HG02973 (cell line): Measurements from ENCODE around the gene ZDHHC11.

ENCODE experiments used
- ATAC-seq: cut with Tn5 transposase; IDR thresholded peaks from one replicate; pipeline ENCODE4 v1.9.1; 2021; ENCODE audit warnings: moderate library complexity; ENCODE audit not compliant: unreplicated experiment

The ZDHHC11 gene, protein sequence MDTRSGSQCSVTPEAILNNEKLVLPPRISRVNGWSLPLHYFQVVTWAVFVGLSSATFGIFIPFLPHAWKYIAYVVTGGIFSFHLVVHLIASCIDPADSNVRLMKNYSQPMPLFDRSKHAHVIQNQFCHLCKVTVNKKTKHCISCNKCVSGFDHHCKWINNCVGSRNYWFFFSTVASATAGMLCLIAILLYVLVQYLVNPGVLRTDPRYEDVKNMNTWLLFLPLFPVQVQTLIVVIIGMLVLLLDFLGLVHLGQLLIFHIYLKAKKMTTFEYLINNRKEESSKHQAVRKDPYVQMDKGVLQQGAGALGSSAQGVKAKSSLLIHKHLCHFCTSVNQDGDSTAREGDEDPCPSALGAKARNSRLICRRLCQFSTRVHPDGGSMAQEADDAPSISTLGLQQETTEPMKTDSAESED

GRCh38 chr5:850511-851006 lies at the start of gene ZDHHC11:
Gene ZDHHC11, minus strand, starts transcription at chr5:850986. Its CDS starts 384 bp downstream, at chr5:850602.
- no peak for ATAC-seq

GRCh38 chr5:893711-894110 lies 42.9 kb upstream of the ZDHHC11 start:
- no peak for ATAC-seq

DNA sequence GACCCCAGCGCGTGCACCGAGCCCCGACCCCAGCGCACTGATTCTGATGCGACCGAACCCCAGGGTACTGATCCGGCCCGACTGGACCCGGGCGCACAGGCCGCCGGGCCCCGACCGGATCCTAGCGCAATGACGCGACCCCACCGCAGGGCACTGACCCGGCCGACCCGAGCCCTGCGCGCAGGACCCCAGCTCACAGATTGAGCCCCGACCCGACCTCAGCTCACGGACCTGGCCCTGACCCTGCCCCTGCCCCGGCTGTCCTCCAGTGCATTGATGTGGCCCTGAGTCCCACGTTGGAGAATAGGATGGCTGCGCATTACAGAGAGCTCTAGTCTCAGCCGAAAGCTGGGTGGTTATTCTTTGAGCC lies 42.3 kb upstream of the ZDHHC11 start:
- ATAC-seq: peak; percentile 12

DNA sequence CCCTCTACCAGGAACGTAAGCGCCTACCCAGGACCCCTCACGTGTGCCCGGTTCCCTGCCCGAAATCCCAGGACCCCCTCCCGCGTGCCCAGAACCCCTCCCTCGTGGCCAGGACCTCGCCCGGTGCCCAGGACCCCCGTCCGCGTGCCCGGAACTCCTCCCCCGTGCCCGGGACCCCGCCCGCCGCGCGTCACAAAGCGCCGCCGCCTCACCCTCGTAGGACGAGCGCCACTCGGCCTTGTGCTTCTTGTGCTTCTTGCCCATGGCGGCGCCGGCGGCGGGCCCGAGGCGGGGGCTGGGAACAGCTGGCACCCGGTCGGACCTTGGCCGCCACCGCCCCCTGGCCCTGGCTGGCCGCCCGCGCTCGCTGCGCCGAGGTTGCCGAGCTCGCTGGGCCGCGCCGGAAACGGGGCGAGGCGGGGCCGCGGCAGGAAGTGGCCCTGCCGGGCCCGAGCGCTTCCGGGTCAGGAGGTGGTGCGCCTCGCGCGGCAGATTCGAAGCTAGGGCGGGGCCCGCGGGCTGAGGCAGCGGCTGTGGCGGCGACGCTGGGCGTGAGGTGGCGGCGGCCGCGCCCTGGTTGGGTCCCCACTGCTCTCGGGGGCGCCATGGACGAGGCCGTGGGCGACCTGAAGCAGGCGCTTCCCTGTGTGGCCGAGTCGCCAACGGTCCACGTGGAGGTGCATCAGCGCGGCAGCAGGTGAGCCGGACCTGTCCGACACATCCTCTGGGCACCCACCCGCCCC lies 41.8 kb upstream of the ZDHHC11 start, which contains the start of the genes BRD9 and TRIP13:
Gene BRD9, minus strand, starts transcription at position 408 of the 743 bp plus-strand sequence. Its CDS starts 144 bp downstream, at position 264.
Gene TRIP13, plus strand, starts transcription at position 491 of the 743 bp plus-strand sequence. Its CDS starts 115 bp downstream, at position 606.
- peak; percentile 92 for ATAC-seq

GRCh38 chr5:891837-892393 lies 41.1 kb upstream of the ZDHHC11 start:
- peak; percentile 8 for ATAC-seq

- ATAC-seq: no peak
Measured at GRCh38 chr5:891117-891836, 40.5 kb upstream of the ZDHHC11 start.

- ATAC-seq: no peak
Measured at GRCh38 chr5:889075-889710, 38.4 kb upstream of the ZDHHC11 start.

DNA sequence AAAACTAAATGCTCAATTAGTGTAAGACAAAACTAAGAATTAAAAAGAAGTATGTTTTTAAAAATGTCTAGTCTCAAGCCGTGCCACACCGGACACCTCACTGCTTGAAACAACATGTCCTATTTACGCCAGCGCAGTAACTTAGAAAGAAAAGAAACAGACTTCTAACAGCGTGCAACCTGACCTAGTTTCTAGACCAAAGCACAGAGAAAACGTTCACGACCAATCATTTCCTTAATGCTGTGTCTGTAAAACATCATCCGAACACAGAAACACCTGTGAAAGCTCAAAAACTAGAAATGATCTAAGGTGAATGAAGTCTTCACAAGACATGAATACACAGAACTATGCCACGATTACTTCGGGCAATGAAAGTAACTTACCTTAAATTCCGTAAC lies 37.9 kb upstream of the ZDHHC11 start:
- no peak for ATAC-seq

GRCh38 chr5:887947-888637 lies 37.3 kb upstream of the ZDHHC11 start:
- no peak for ATAC-seq

DNA sequence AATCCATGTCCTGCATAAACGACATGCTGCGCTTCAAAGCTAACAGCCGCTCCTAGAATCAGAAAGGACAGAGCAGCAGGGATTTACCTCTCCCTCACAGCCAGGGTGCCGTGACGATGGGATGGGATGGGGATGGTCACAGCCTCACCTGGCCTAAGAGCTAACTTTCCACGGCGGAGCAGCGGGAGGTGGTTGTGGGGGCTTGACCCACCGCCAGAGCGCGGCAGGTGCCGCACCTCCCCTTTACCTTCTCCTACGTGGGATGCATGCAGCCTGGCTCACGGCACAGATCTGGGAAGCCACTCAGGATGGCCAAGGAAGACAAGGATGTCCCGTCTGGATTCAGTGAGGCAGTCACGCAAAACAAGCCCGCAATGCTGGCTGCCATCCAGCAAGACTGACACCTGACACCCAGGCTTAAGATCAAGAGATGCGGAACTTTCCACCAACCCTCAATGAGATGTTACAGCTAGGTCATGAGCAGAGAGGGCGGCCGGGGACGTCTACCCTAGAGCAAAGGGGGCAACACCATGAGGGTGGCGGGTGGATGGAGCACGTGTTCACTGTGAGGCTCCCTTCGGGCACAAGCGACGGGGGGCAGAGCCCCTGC lies 36.0 kb upstream of the ZDHHC11 start:
- no peak for ATAC-seq

GRCh38 chr5:886036-886435 lies 35.2 kb upstream of the ZDHHC11 start:
- ATAC-seq: no peak

- no peak for ATAC-seq
Measured at GRCh38 chr5:885529-885928, 34.7 kb upstream of the ZDHHC11 start.

- ATAC-seq: no peak
Measured at GRCh38 chr5:885127-885442, 34.3 kb upstream of the ZDHHC11 start.

DNA sequence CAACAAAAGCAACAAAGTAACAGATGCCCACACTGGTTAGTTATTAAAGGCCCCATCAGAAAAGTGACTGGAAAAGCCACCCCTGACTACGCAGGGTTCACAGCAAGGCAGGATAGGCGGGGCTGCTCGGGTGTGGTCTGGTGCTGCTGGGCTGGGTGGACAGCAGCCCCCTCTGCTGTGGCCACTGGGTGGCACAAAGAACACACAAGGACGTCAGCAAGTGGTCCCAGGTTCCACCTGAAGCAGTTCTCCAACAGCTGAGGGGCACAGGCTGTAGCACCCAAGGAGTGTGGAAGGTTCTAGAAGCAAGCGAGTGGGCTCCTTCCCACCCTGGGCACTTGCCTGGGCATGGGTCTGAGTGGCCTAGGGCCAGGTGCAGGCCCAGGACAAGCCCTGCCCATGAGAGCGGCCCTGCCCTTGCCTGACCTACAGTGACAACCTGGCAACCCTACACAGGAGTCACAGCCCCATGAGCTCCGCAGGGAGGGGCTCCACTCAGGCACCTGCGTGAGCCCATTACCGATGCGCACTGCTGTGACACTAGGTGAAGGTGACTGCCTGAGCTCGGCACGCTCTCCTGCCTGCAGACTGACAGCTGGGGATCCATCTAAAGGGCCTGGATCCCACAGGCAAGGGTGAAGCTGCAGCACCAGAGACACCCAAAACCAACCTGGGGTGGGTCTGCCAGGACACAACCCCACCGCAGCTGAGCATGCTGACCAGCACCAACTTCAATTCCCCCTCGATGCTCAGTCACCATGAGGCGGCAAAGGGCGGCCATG lies 33.8 kb upstream of the ZDHHC11 start:
- ATAC-seq: no peak

DNA sequence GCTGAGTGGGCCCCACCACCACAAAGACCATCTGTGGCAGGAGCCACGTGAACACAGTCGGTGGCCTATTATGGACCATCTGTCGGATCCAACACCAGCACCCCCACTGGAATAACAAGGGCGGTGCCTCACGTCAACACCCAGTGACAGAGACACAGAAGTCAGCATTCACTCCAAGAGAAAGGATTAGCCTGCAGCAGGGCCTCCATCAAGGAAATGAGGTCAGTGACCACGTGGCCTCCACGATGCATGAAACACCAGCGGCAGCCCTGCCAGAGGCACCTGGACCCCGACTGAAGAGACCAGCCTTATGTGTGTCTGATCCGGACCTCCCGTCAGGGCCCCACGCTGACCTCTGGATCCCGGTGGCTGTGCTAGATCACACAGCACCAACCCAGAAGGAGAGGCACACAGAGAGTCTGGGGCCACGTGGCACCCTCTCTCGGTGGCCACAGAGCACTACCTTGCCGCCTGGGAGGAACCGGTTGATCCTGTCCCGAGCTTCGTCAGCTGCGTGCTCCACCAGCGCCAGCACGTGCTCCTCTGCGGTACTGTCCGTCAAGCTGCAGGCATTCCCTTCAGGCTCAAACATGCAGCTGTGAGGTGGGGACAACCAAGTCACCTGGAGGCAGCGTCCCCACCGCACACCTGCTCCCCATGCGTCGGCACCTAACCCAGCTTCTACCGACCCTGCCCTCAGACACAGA lies 32.8 kb upstream of the ZDHHC11 start:
- no peak for ATAC-seq

GRCh38 chr5:882253-883183 lies 31.7 kb upstream of the ZDHHC11 start:
- ATAC-seq: no peak

GRCh38 chr5:881551-881935 lies 30.8 kb upstream of the ZDHHC11 start:
- no peak for ATAC-seq
